Measurements from ENCODE around the gene AURKB. TPM values are rescaled to one million over a fixed set of nuclear protein-coding genes. Genes with fewer than 3 reads are reported as not detected.

Gene AURKB
- total RNA-seq, 1 experiment from 2014 or later = 89.4 TPM

GRCh38 chr17:8187517-8188262, 22.7 kb downstream of the AURKB start:
- no peak for TF ChIP-seq CTCF (IDR thresholded peaks at IDR 0.05; ENCODE audit: insufficient read depth in 1 of 2, low read depth in 1 of 2, low read length in 1 of 2, severe bottlenecking in 1 of 2, unreplicated experiment in 1 of 2)
- BruUV-seq (replicated peaks) = TSS peak; percentile 100
- Histone ChIP-seq H3K4me3 (ENCODE audit: low read depth, low read length) (peak overlapping the region; percentile 84), H3K4me1 (peaks cover 13% of the 10 kb centered on the region), H3K9me3 (no peaks in the 10 kb centered on the region), H3K36me3 (ENCODE audit: control insufficient read depth, insufficient read depth, low read length) (no peaks in the 10 kb centered on the region), H3K27me3 (replicated peaks; ENCODE audit: control insufficient read depth, insufficient read depth, low read length) (no peaks in the 10 kb centered on the region)
- H3K9me3 Mint-ChIP-seq (ENCODE audit: unreplicated experiment) = no peaks in the 10 kb centered on the region
- DNase-seq = peak; percentile 87 to 92
- H3K27me3 Mint-ChIP-seq (ENCODE audit: insufficient read depth, unreplicated experiment) = no peaks in the 10 kb centered on the region
- ChIA-PET CTCF (no interaction called here), POLR2A (interaction anchor here (1.2 kb wide), 3 partner anchors 15 to 35 kb away, joined by 3 to 6 read pairs (median 4); partner anchors contain the start of gene AURKB)
- no peak overlapping the region for H3K27ac Mint-ChIP-seq (ENCODE audit: unreplicated experiment)
- intact Hi-C loops (cut with micrococcal nuclease; ENCODE audit: unreplicated experiment) = loop anchor here (1.0 to 2.0 kb wide), 3 partner anchors 23 to 69 kb away; partner anchors contain the start of genes ALOXE3 and AURKB
- H3K4me1 Mint-ChIP-seq (ENCODE audit: low read depth, unreplicated experiment) = peaks cover 6% of the 10 kb centered on the region
- no peak overlapping the region for H3K4me3 Mint-ChIP-seq (ENCODE audit: unreplicated experiment)
- H3K36me3 Mint-ChIP-seq (ENCODE audit: insufficient read depth, unreplicated experiment) = no peaks in the 10 kb centered on the region

GRCh38 chr17:8186787-8187516, 23.4 kb downstream of the AURKB start:
- Mint-ChIP-seq H3K4me1 (ENCODE audit: low read depth, unreplicated experiment) (peaks cover 6% of the 10 kb centered on the region), H3K9me3 (ENCODE audit: unreplicated experiment) (no peaks in the 10 kb centered on the region), H3K27ac (ENCODE audit: unreplicated experiment) (no peak overlapping the region), H3K4me3 (ENCODE audit: unreplicated experiment) (no peak overlapping the region), H3K27me3 (ENCODE audit: insufficient read depth, unreplicated experiment) (no peaks in the 10 kb centered on the region), H3K36me3 (ENCODE audit: insufficient read depth, unreplicated experiment) (no peaks in the 10 kb centered on the region)
- Histone ChIP-seq H3K4me3 (ENCODE audit: low read depth, low read length) (peak overlapping the region; percentile 84), H3K9me3 (no peaks in the 10 kb centered on the region), H3K4me1 (peaks cover 13% of the 10 kb centered on the region), H3K36me3 (ENCODE audit: control insufficient read depth, insufficient read depth, low read length) (no peaks in the 10 kb centered on the region), H3K27me3 (replicated peaks; ENCODE audit: control insufficient read depth, insufficient read depth, low read length) (no peaks in the 10 kb centered on the region)
- peak; percentile 91 for DNase-seq
- intact Hi-C loops (cut with micrococcal nuclease; ENCODE audit: unreplicated experiment) = loop anchor here (1.0 to 2.0 kb wide), 3 partner anchors 23 to 68 kb away; partner anchors contain the start of genes ALOXE3 and AURKB
- no TSS peak for BruUV-seq (replicated peaks)
- ChIA-PET POLR2A (interaction anchor here (1.2 kb wide), 2 partner anchors 14 to 23 kb away, joined by 3 to 4 read pairs; partner anchors contain the start of gene AURKB), CTCF (no interaction called here)
- peak in 1 of 2 experiments; percentile 37 for TF ChIP-seq CTCF (IDR thresholded peaks at IDR 0.05; ENCODE audit: insufficient read depth in 1 of 2, low read depth in 1 of 2, low read length in 1 of 2, severe bottlenecking in 1 of 2, unreplicated experiment in 1 of 2)

- POLR2A ChIA-PET = interaction anchor here (1.2 kb wide), 1 partner anchor 13 kb away, joined by 5 read pairs; no protein-coding TSS in a partner anchor
- Mint-ChIP-seq H3K9me3 (ENCODE audit: unreplicated experiment) (no peaks in the 10 kb centered on the region), H3K27ac (ENCODE audit: unreplicated experiment) (no peak overlapping the region), H3K27me3 (ENCODE audit: insufficient read depth, unreplicated experiment) (no peaks in the 10 kb centered on the region), H3K4me3 (ENCODE audit: unreplicated experiment) (no peak overlapping the region), H3K36me3 (ENCODE audit: insufficient read depth, unreplicated experiment) (no peaks in the 10 kb centered on the region), H3K4me1 (ENCODE audit: low read depth, unreplicated experiment) (peaks cover 6% of the 10 kb centered on the region)
- peak overlapping the region; percentile 84 for H3K4me3 ChIP-seq (ENCODE audit: low read depth, low read length)
- peaks cover 13% of the 10 kb centered on the region for H3K4me1 ChIP-seq
- BruUV-seq (replicated peaks) = no TSS peak
- no peaks in the 10 kb centered on the region for H3K9me3 ChIP-seq
- H3K27me3 ChIP-seq (replicated peaks; ENCODE audit: control insufficient read depth, insufficient read depth, low read length) = no peaks in the 10 kb centered on the region
- no peak for DNase-seq
- CTCF ChIA-PET = no interaction called here
- TF ChIP-seq CTCF (IDR thresholded peaks at IDR 0.05; ENCODE audit: insufficient read depth in 1 of 2, low read depth in 1 of 2, low read length in 1 of 2, severe bottlenecking in 1 of 2, unreplicated experiment in 1 of 2) = no peak
- no peaks in the 10 kb centered on the region for H3K36me3 ChIP-seq (ENCODE audit: control insufficient read depth, insufficient read depth, low read length)
- intact Hi-C loops (cut with micrococcal nuclease; ENCODE audit: unreplicated experiment) = loop anchor here (2.0 kb wide), 1 partner anchor 68 kb away; the partner anchor contains the start of gene ALOXE3
Observed at GRCh38 chr17:8186446-8186786, 24.0 kb downstream of the AURKB start.
